H1 (cell line): ENCODE data around the gene CNOT6. TPM values are rescaled to one million over a fixed set of nuclear protein-coding genes. Genes with fewer than 3 reads are reported as not detected.

Source experiments
- CTCF ChIA-PET: fragments of 300-600 bp; sonication (Branson Sonifier 250); formaldehyde crosslinking; loops from one replicate; lab custom pipeline; 2021; ENCODE audit not compliant: partially characterized antibody; lab: Charles Lee
- POLR2A ChIA-PET: fragments of 300-600 bp; sonication (Branson Sonifier 250); formaldehyde crosslinking; loops from one replicate; lab custom pipeline; 2021; ENCODE audit warnings: inconsistent platforms; ENCODE audit not compliant: partially characterized antibody; lab: Charles Lee
- DNase-seq, 2 experiments: peaks; one replicate each; pipeline versions ENCODE4 v3.0.0 to v3.0.0-alpha.2; 2010 to 2022; ENCODE audit warnings: low spot score in 2 of 2, low read depth in 1 of 2, mixed read lengths in 1 of 2
- FAIRE-seq: peaks from 2 replicates; lab custom pipeline; 2011; peaks lifted over from hg19 to GRCh38; lab: Jason Lieb, UNC
- H2AFZ ChIP-seq: 2 replicates; pipeline ENCODE4 v1.8.1; 2012; ENCODE audit warnings: low read length, inconsistent platforms
- H2AK5ac ChIP-seq: 2 replicates; pipeline ENCODE4 v1.6.1; 2013; ENCODE audit warnings: low read depth, low read length
- H2BK120ac ChIP-seq: replicated peaks from 2 replicates; pipeline ENCODE3; 2013; ENCODE audit warnings: low read depth, low read length, inconsistent platforms
- H2BK12ac ChIP-seq: 2 replicates; pipeline ENCODE4 v1.6.1; 2013; ENCODE audit warnings: low read depth, low read length
- H2BK15ac ChIP-seq: 2 replicates; pipeline ENCODE4 v1.6.1; 2013; ENCODE audit warnings: low read length
- H2BK20ac ChIP-seq: 2 replicates; pipeline ENCODE4 v1.6.1; 2013; ENCODE audit warnings: low read length
- H2BK5ac ChIP-seq: 2 replicates; pipeline ENCODE4 v1.6.1; 2013; ENCODE audit warnings: low read depth, low read length
- H3K14ac ChIP-seq: 2 replicates; pipeline ENCODE4 v1.6.1; 2013; ENCODE audit warnings: inconsistent platforms; ENCODE audit not compliant: insufficient read length
- H3K18ac ChIP-seq: 2 replicates; pipeline ENCODE4 v1.6.1; 2013; ENCODE audit warnings: low read length; ENCODE audit errors: extremely low read depth
- H3K23ac ChIP-seq: 2 replicates; pipeline ENCODE4 v1.6.1; 2013; ENCODE audit warnings: inconsistent platforms; ENCODE audit not compliant: insufficient read length
- H3K23me2 ChIP-seq: 2 replicates; pipeline ENCODE4 v1.6.1; 2013; ENCODE audit warnings: low read depth, low read length
- H3K27ac ChIP-seq: 2 replicates; pipeline ENCODE4 v1.6.1; 2011; ENCODE audit warnings: low read depth, low read length, inconsistent platforms
- H3K27me3 ChIP-seq, 4 experiments: replicated peaks in 1 of 4; 1 replicate in 1 of 4; 2 replicates in 3 of 4; pipeline versions ENCODE4 v1.6.1 to v1.8.1; 2011 to 2013; ENCODE audit warnings: low read length in 3 of 4, mild to moderate bottlenecking in 3 of 4, inconsistent platforms in 2 of 4, mixed read lengths in 2 of 4, moderate library complexity in 1 of 4; ENCODE audit not compliant: control insufficient read depth in 3 of 4, insufficient read depth in 3 of 4; ENCODE audit errors: extremely low read depth in 1 of 4
- H3K36me3 ChIP-seq, 4 experiments: 2 replicates each; pipeline versions ENCODE4 v1.6.1 to v1.8.1; 2011 to 2013; ENCODE audit warnings: mild to moderate bottlenecking in 4 of 4, low read length in 3 of 4, moderate library complexity in 2 of 4, control low read depth in 1 of 4, inconsistent platforms in 1 of 4; ENCODE audit not compliant: insufficient read depth in 4 of 4, control insufficient read depth in 2 of 4
- H3K4ac ChIP-seq: replicated peaks from 2 replicates; pipeline ENCODE3; 2013; ENCODE audit warnings: low read length, low read depth, mixed read lengths, inconsistent platforms; ENCODE audit not compliant: insufficient read length
- H3K4me1 ChIP-seq, 4 experiments: replicated peaks in 1 of 4; 1 replicate in 1 of 4; 2 replicates in 3 of 4; pipeline versions ENCODE4 v1.6.1 to v1.8.1; 2011 to 2013; ENCODE audit warnings: low read length in 3 of 4, inconsistent platforms in 2 of 4, mixed read lengths in 1 of 4; ENCODE audit not compliant: insufficient read depth in 4 of 4, control insufficient read depth in 3 of 4
- H3K4me2 ChIP-seq, 2 experiments: 2 replicates each; pipeline versions ENCODE4 v1.6.1 to v1.8.1; 2011 to 2013; ENCODE audit warnings: low read depth in 2 of 2, low read length in 2 of 2, control low read depth in 1 of 2, inconsistent platforms in 1 of 2, mild to moderate bottlenecking in 1 of 2; ENCODE audit not compliant: insufficient read depth in 1 of 2
- H3K4me3 ChIP-seq, 4 experiments: fragments of 200-600, 300-600 bp in 1 of 4; sonication (generic), shearing (Covaris generic), sonication (Bioruptor Twin) in 1 of 4; 2 replicates each; pipeline versions ENCODE4 v1.5.1 to v1.8.1; 2011 to 2016; ENCODE audit warnings: low read length in 4 of 4, low read depth in 3 of 4, control low read depth in 2 of 4, inconsistent platforms in 2 of 4, mild to moderate bottlenecking in 2 of 4, mixed read lengths in 1 of 4, moderate library complexity in 1 of 4; ENCODE audit not compliant: insufficient read depth in 2 of 4; ENCODE audit errors: extremely low read depth in 1 of 4
- H3K56ac ChIP-seq: replicated peaks from 2 replicates; pipeline ENCODE3; 2013; ENCODE audit warnings: low read depth, mild to moderate bottlenecking, mixed read lengths, low read length, inconsistent platforms; ENCODE audit not compliant: insufficient read length
- H3K79me1 ChIP-seq: 2 replicates; pipeline ENCODE4 v1.6.1; 2013; ENCODE audit warnings: low read depth, low read length, control low read depth
- H3K79me2 ChIP-seq, 2 experiments: 2 replicates each; pipeline versions ENCODE4 v1.6.1 to v1.8.1; 2012 to 2013; ENCODE audit warnings: low read length in 2 of 2, mild to moderate bottlenecking in 2 of 2, inconsistent platforms in 1 of 2; ENCODE audit not compliant: insufficient read depth in 2 of 2, control insufficient read depth in 1 of 2
- H3K9ac ChIP-seq, 4 experiments: replicated peaks in 1 of 4; 1 replicate in 1 of 4; 2 replicates in 3 of 4; pipeline versions ENCODE4 v1.6.1 to v1.8.1; 2011 to 2013; ENCODE audit warnings: low read depth in 3 of 4, low read length in 3 of 4, control low read depth in 2 of 4, mild to moderate bottlenecking in 2 of 4, moderate library complexity in 2 of 4, inconsistent platforms in 1 of 4; ENCODE audit errors: extremely low read depth in 1 of 4
- H3K9me3 ChIP-seq, 2 experiments: 2 replicates each; pipeline versions ENCODE4 v1.6.1 to v1.8.1; 2012 to 2013; ENCODE audit warnings: mild to moderate bottlenecking in 2 of 2, moderate library complexity in 2 of 2, control low read depth in 1 of 2, inconsistent platforms in 1 of 2, low read depth in 1 of 2, low read length in 1 of 2, mixed read lengths in 1 of 2; ENCODE audit not compliant: insufficient read depth in 2 of 2
- H4K20me1 ChIP-seq, 2 experiments: replicated peaks in 1 of 2; 2 replicates each; pipeline versions ENCODE3 to v1.8.1; 2011 to 2013; ENCODE audit warnings: inconsistent platforms in 2 of 2, low read length in 2 of 2, mild to moderate bottlenecking in 1 of 2; ENCODE audit not compliant: insufficient read depth in 2 of 2, control insufficient read depth in 1 of 2
- H4K5ac ChIP-seq: 2 replicates; pipeline ENCODE4 v1.6.1; 2013; ENCODE audit warnings: low read length, low read depth, mixed read lengths, inconsistent platforms; ENCODE audit not compliant: insufficient read length
- H4K8ac ChIP-seq: 2 replicates; pipeline ENCODE4 v1.8.0; 2013; ENCODE audit warnings: mild to moderate bottlenecking, moderate library complexity, low read length, inconsistent platforms; ENCODE audit not compliant: insufficient read depth; ENCODE audit errors: extremely low read depth
- H4K91ac ChIP-seq: replicated peaks from 2 replicates; pipeline ENCODE3; 2013; ENCODE audit warnings: low read length, mixed read lengths, inconsistent platforms; ENCODE audit not compliant: insufficient read length
- CHD2 ChIP-seq: IDR thresholded peaks from 2 replicates; pipeline ENCODE4 v1.6.1; 2012; ENCODE audit warnings: low read length, improper control_type of control experiment
- POLR2AphosphoS5 ChIP-seq: IDR thresholded peaks from 2 replicates; pipeline ENCODE4 v1.6.1; 2011; ENCODE audit warnings: low read depth, low read length
- RNF2 ChIP-seq: fragments of 200-900, 300-1000 bp; sonication (generic); IDR thresholded peaks from 2 replicates; pipeline ENCODE4 v1.7.1; 2016; ENCODE audit warnings: borderline replicate concordance, low read depth, mild to moderate bottlenecking, antibody characterized with exemption, low read length; ENCODE audit not compliant: poor library complexity, severe bottlenecking; ENCODE audit errors: missing control alignments
- TAF1 ChIP-seq: IDR thresholded peaks from 2 replicates; pipeline ENCODE4 v1.6.1; 2011; ENCODE audit warnings: mild to moderate bottlenecking, low read depth, low read length
- TAF7 ChIP-seq: optimal IDR thresholded peaks from 2 replicates; pipeline ENCODE3; 2011; ENCODE audit warnings: low read depth, mild to moderate bottlenecking, inconsistent platforms, low read length, moderate library complexity, borderline replicate concordance
- WGBS, 2 experiments: shearing (Covaris generic) in 1 of 2; methylation state at CpG; one replicate each; pipeline versions ENCODE4 v1.1.6 to v1.1.7; 2013 to 2015; ENCODE audit warnings: low lambda C conversion rate in 2 of 2, mixed read lengths in 2 of 2, inconsistent platforms in 1 of 2, low coverage in 1 of 2, missing lambda C conversion rate in 1 of 2; ENCODE audit not compliant: insufficient replicate concordance in 2 of 2, insufficient coverage in 1 of 2, insufficient read length in 1 of 2; ENCODE audit errors: extremely low coverage in 1 of 2, missing lambda C conversion rate in 1 of 2; 5-methylcytosine and 5-hydroxymethylcytosine counted together
- polyA plus RNA-seq, 7 experiments: library from polyadenylated mRNA; depleted of rRNA in 3 of 7; stranded (reverse) in 5 of 7; unstranded in 2 of 7; fragments of >200 nt in 5 of 7; fragments of 200-250 nt in 2 of 7; gene quantifications; 1 replicate in 5 of 7; 2 replicates in 1 of 7; 4 replicates in 1 of 7; pipeline versions ENCODE4 v1.2.1 to v1.2.3, GENCODE V29; 2011 to 2013; ENCODE audit warnings: missing spikeins in 2 of 7, mixed read lengths in 2 of 7
- total RNA-seq: library from RNA; stranded (reverse); fragmentation: NEBNext Ultra II Directional; extraction: Animal tissue kit (Norgen Biotek cat#: 25700); gene quantifications from 2 replicates; pipeline ENCODE4 v1.2.1, GENCODE V29; 2021
- TF ChIP-seq, protein P1 (sequence below): IDR thresholded peaks from 2 replicates; pipeline ENCODE4 v1.6.1; 2012; ENCODE audit warnings: low read length, inconsistent platforms

The CNOT6 gene
- total and polyA plus RNA-seq, 2 of the 8 experiments (the other 6 are each of a cell fraction or from before 2014, with no cell fraction given) = 10.7 to 45.4 TPM

DNA sequence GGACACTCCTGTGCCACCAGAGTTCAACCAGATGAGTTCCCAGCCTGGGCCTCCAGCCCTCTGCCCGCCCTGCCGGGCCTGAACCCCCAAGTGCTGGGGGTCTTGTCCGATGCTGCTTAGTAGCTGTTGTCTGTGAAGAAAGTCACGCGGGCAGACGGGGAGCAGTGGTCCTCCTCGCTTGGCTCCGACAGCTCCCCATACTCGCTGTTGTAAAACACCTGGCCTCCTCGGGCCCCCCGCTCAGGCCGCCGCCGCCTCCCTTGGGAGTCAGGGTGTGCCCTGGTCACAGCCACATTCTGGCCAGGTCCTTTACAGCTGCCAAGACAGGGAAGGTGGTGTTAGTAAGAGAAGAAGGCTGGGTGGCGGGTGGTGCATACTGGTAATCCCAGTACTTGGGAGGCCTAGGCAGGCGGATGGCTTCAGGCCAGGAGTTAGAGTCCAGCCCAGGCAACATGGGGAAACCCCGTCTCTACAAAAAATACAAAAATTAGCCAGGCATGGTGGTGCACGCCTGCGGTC, 109.0 kb downstream of the CNOT6 start:
- no peak overlapping the region for H2BK5ac ChIP-seq
- H2BK120ac ChIP-seq = no peak overlapping the region
- CTCF ChIA-PET = interaction anchor here (1.5 to 2.6 kb wide), 3 partner anchors 8 to 38 kb away, joined by 3 to 14 read pairs (median 4); no protein-coding TSS in a partner anchor

More for the DNA sequence above, 109.0 kb downstream of the CNOT6 start:
- DNase-seq (no peak), FAIRE-seq (no peak)
- Histone ChIP-seq H4K5ac (no peak overlapping the region), H3K18ac (no peak overlapping the region), H3K4ac (no peak overlapping the region), H3K23ac (no peak overlapping the region), H3K36me3 (no peaks in the 10 kb centered on the region), H3K27ac (no peak overlapping the region), H3K79me1 (no peaks in the 10 kb centered on the region), H3K27me3 (0 out of 7 replicates have a peak, but pooled peaks cover 0 to 1% (median 0%) of the 10 kb centered on the region in 4 experiments), H3K4me2 (no peak overlapping the region), H2AK5ac (no peak overlapping the region), H3K56ac (no peak overlapping the region), H2BK20ac (no peak overlapping the region), H4K91ac (no peak overlapping the region), H3K23me2 (no peaks in the 10 kb centered on the region), H4K8ac (no peak overlapping the region), H4K20me1 (no peaks in the 10 kb centered on the region), H2AFZ (no peak overlapping the region), H3K14ac (no peak overlapping the region), H2BK15ac (no peak overlapping the region), H2BK12ac (no peak overlapping the region), H3K4me1 (no peaks in the 10 kb centered on the region; a peak in 2 of 7 replicates), H3K4me3 (no peak overlapping the region), H3K9me3 (no peaks in the 10 kb centered on the region), H3K9ac (no peak overlapping the region), H3K79me2 (no peaks in the 10 kb centered on the region)
- 93% methylated on average over 19 of the region's 19 CpGs; no CpG with 5 or more reads in 1 of the 2 experiments for WGBS, 2 experiments
- TF ChIP-seq CHD2 (no peak), TAF1 (no peak), TAF7 (no peak), RNF2 (no peak), POLR2AphosphoS5 (no peak)
- TF ChIP-seq, protein P1, sequence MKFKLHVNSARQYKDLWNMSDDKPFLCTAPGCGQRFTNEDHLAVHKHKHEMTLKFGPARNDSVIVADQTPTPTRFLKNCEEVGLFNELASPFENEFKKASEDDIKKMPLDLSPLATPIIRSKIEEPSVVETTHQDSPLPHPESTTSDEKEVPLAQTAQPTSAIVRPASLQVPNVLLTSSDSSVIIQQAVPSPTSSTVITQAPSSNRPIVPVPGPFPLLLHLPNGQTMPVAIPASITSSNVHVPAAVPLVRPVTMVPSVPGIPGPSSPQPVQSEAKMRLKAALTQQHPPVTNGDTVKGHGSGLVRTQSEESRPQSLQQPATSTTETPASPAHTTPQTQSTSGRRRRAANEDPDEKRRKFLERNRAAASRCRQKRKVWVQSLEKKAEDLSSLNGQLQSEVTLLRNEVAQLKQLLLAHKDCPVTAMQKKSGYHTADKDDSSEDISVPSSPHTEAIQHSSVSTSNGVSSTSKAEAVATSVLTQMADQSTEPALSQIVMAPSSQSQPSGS = no peak
- POLR2A ChIA-PET = interaction anchor here (1.0 to 2.7 kb wide), 3 partner anchors 16 to 312 kb away, joined by 3 to 6 read pairs (median 3); no protein-coding TSS in a partner anchor
